HepG2 (cell line): Measurements from ENCODE around the gene EHD1. TPM values are rescaled to one million over a fixed set of nuclear protein-coding genes. Genes with fewer than 3 reads are reported as not detected.

Experiments
- ATF5 ChIP-seq: sonication (generic); formaldehyde crosslinking; IDR thresholded peaks from 2 replicates; pipeline ENCODE4 v1.4.0; 2020; ENCODE audit warnings: mild to moderate bottlenecking, low read depth, missing genetic modification reagents
- CEBPB ChIP-seq: IDR thresholded peaks from 2 replicates; pipeline ENCODE4 v1.6.1; 2011; ENCODE audit warnings: low read depth, low read length, improper control_type of control experiment, borderline replicate concordance
- FOXK1 ChIP-seq: sonication (generic); formaldehyde crosslinking; IDR thresholded peaks from 2 replicates; pipeline ENCODE4 v1.4.0; 2020; ENCODE audit warnings: low read depth, missing genetic modification reagents, borderline replicate concordance
- HIC2 ChIP-seq: sonication (generic); formaldehyde crosslinking; IDR thresholded peaks from 2 replicates; pipeline ENCODE4 v1.9.0; 2022; ENCODE audit warnings: low read depth, missing genetic modification reagents
- HOXA5 ChIP-seq: sonication (generic); formaldehyde crosslinking; IDR thresholded peaks from 2 replicates; pipeline ENCODE4 v1.4.0; 2020; ENCODE audit warnings: missing genetic modification reagents
- KAT7 ChIP-seq: IDR thresholded peaks from 2 replicates; pipeline ENCODE4 v1.6.1; 2018; ENCODE audit warnings: borderline replicate concordance, missing compliant biosample characterization
- RERE ChIP-seq: IDR thresholded peaks from 2 replicates; pipeline ENCODE4 v1.6.1; 2016; ENCODE audit warnings: low read depth, missing genetic modification reagents, missing compliant biosample characterization
- SP2 ChIP-seq: sonication (generic); formaldehyde crosslinking; IDR thresholded peaks from 2 replicates; pipeline ENCODE4 v1.5.1; 2020; ENCODE audit warnings: mild to moderate bottlenecking, missing genetic modification reagents
- STAG1 ChIP-seq: sonication (generic); formaldehyde crosslinking; IDR thresholded peaks from 2 replicates; pipeline ENCODE4 v1.4.0; 2020; ENCODE audit warnings: missing genetic modification reagents
- ZFP36L1 ChIP-seq: sonication (generic); formaldehyde crosslinking; IDR thresholded peaks from 2 replicates; pipeline ENCODE4 v1.8.0; 2022; ENCODE audit warnings: mild to moderate bottlenecking, missing genetic modification reagents, moderate library complexity
- ZFP36L2 ChIP-seq: sonication (generic); formaldehyde crosslinking; IDR thresholded peaks from 2 replicates; pipeline ENCODE4 v1.4.0; 2020; ENCODE audit warnings: missing genetic modification reagents
- ZFP82 ChIP-seq: sonication (generic); formaldehyde crosslinking; IDR thresholded peaks from 2 replicates; pipeline ENCODE4 v1.5.1; 2020; ENCODE audit warnings: mild to moderate bottlenecking, missing genetic modification reagents, borderline replicate concordance
- ZNF138 ChIP-seq: sonication (generic); formaldehyde crosslinking; IDR thresholded peaks from 2 replicates; pipeline ENCODE4 v1.5.0; 2020; ENCODE audit warnings: mild to moderate bottlenecking, low read depth, missing genetic modification reagents
- ZNF225 ChIP-seq: sonication (generic); formaldehyde crosslinking; IDR thresholded peaks from 2 replicates; pipeline ENCODE4 v1.4.0; 2020; ENCODE audit warnings: mild to moderate bottlenecking, missing genetic modification reagents
- ZNF275 ChIP-seq: sonication (generic); formaldehyde crosslinking; IDR thresholded peaks from 2 replicates; pipeline ENCODE4 v1.8.0; 2022; ENCODE audit warnings: missing genetic modification reagents, mild to moderate bottlenecking, inconsistent platforms, borderline replicate concordance
- ZNF343 ChIP-seq: sonication (generic); formaldehyde crosslinking; IDR thresholded peaks from 2 replicates; pipeline ENCODE4 v1.4.0; 2020; ENCODE audit warnings: mild to moderate bottlenecking, missing genetic modification reagents
- ZNF362 ChIP-seq: sonication (generic); formaldehyde crosslinking; IDR thresholded peaks from 2 replicates; pipeline ENCODE4 v1.4.0; 2020; ENCODE audit warnings: missing genetic modification reagents, mild to moderate bottlenecking, borderline replicate concordance
- ZNF788 ChIP-seq: sonication (generic); formaldehyde crosslinking; IDR thresholded peaks from 2 replicates; pipeline ENCODE4 v1.5.0; 2020; ENCODE audit warnings: mild to moderate bottlenecking, missing genetic modification reagents, borderline replicate concordance
- ZSCAN30 ChIP-seq: sonication (generic); formaldehyde crosslinking; IDR thresholded peaks from 2 replicates; pipeline ENCODE4 v1.5.0; 2020; ENCODE audit warnings: mild to moderate bottlenecking, missing genetic modification reagents
- polyA plus RNA-seq, 8 experiments: library from polyadenylated mRNA; depleted of rRNA in 3 of 8; stranded (reverse) in 7 of 8; unstranded in 1 of 8; fragments of >200 nt; fragmentation: Illumina TruSeq in 4 of 8; extraction: Trizol in 4 of 8; gene quantifications; 2 replicates each; pipeline versions ENCODE4 v1.2.1 to v1.2.3, GENCODE V29; 2011 to 2016; ENCODE audit warnings: low read depth in 4 of 8, missing spikeins in 1 of 8, mixed read lengths in 1 of 8; ENCODE audit not compliant: insufficient read depth in 1 of 8
- total RNA-seq, 5 experiments: library from RNA; depleted of rRNA; stranded (reverse); fragments of >200 nt; fragmentation: Illumina TruSeq; extraction: Trizol; gene quantifications; 2 replicates each; pipeline ENCODE4 v1.2.3, GENCODE V29; 2016; ENCODE audit warnings: low read depth in 1 of 5

EHD1 gene
- total and polyA plus RNA-seq, 2 of the 13 experiments (the other 11 are each of a cell fraction or from before 2014, with no cell fraction given) = 23.6 to 26.6 TPM

GRCh38 chr11:64842851-64843685 lies 35.4 kb downstream of the EHD1 start (continued):
- no peak for TF ChIP-seq ZNF362
- TF ChIP-seq FOXK1 (CRISPR knock-in tag) = peak; percentile 69; the same call in 1 of the 2 replicates
- no peak; the same call in 1 of the 2 replicates for TF ChIP-seq ZNF788
- no peak for TF ChIP-seq RERE (CRISPR knock-in tag)
- TF ChIP-seq ZFP36L1 (CRISPR knock-in tag) = no peak
- no peak for TF ChIP-seq KAT7
- TF ChIP-seq ZNF225 = no peak
- no peak for TF ChIP-seq SP2 (CRISPR knock-in tag)
- TF ChIP-seq STAG1 (CRISPR knock-in tag) = no peak
- TF ChIP-seq ZSCAN30 (CRISPR knock-in tag) = no peak
- no peak for TF ChIP-seq ZFP36L2 (CRISPR knock-in tag)
- no peak for TF ChIP-seq HOXA5
- no peak for TF ChIP-seq ZFP82 (CRISPR knock-in tag)
- TF ChIP-seq ZNF275 (CRISPR knock-in tag) = no peak
- TF ChIP-seq ATF5 (CRISPR knock-in tag) = no peak
- TF ChIP-seq ZNF343 (CRISPR knock-in tag) = no peak
- peak; percentile 71 for TF ChIP-seq HIC2 (CRISPR knock-in tag)
- TF ChIP-seq ZNF138 (CRISPR knock-in tag) = no peak
- TF ChIP-seq CEBPB = no peak
